A172 (cell line): ENCODE measurements around the gene GPR61. TPM values are rescaled to one million over a fixed set of nuclear protein-coding genes. Genes with fewer than 3 reads are reported as not detected.

Experiments used
- DNase-seq: peaks from one replicate; pipeline ENCODE4 v3.0.0-alpha.2; 2015; ENCODE audit warnings: low spot score
- total RNA-seq: library from RNA; depleted of rRNA; stranded (reverse); fragments of >200 nt; shearing (Covaris generic); gene quantifications from 2 replicates; pipeline ENCODE4 v1.2.3, GENCODE V29; 2014

The GPR61 gene
- total RNA-seq, 1 experiment from 2014 or later = not detected

GRCh38 chr1:109508873-109509175 lies 30.8 kb upstream of the GPR61 start:
- no peak for DNase-seq

DNA sequence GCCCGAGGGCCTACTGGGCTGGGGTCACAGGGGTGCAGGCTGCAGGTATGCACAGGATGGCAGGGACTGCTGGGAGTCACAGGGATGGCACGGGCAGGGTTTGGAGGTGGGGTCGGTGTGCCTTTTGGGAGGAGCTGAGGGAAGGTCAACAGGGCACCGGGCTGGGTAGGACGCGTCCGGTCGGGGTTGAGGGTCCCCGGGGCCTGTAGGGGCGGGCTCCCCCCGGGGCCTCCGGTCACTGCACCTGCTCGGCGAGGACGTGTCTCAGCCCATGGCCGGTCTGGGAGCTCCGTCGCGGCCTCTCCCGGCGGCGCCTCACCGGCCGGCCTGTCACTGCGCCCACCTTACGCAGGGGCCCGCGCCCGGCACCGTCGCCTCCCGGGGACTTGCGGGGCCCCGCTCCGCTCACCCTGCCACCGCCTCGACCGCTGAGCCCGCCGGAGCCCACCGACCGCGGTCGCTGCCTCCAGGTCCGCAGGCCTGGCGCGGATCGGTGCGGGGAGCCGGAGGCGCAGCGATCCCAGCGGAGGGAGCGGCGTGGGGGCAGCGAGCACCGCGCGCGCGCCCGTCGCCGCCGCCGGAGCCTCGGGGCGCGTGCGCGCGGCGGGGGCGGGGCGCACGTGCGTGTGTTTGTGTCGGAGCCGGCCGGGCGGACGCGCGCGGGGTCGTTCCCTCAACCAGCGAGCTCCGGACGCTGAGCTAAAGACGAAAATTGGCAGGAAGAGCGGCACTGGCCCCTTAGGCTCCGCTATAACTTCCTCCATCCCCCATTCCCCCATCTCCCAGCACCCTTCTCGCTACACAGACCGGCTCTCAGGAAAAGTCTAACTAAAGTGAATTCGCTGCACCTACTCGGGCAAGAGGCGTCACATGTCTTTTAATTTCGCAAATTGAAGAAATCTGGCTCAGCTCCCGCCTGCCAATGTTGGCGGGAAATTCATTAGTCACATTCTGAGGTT lies 30.2 kb upstream of the GPR61 start, which contains the start of gene AMIGO1:
Gene AMIGO1, minus strand, starts transcription at position 552 of the 959 bp plus-strand sequence. CDS start 815 bp downstream, outside the sequence.
- DNase-seq = no peak

DNA sequence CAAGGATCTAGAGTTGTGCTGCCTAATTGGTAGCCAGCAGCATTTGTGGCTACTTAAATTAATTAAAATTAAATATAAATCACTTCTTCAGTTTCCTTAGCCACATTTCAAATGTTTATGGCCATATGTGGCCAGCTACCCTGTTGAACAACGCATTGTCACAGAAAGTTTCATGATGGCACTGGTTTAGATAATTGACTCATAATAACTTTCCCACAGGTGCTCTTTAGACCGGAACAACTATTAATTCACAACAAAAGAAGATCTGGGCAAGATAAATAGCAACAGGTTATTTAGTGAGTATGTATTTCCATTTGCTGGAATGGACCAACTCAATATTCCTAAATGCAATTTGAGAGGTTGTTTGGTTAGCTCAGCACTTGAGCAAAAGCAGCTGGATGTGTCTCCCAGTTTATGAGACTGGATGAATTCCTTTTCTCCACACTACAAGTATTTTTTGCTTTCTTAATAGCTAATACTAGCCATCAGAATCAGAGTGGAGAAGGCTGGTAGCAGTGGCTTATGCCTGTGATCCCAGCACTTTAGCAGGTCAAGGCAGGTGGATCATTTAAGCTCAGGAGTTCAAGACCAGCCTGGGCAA lies 26.5 kb upstream of the GPR61 start:
- no peak for DNase-seq

DNA sequence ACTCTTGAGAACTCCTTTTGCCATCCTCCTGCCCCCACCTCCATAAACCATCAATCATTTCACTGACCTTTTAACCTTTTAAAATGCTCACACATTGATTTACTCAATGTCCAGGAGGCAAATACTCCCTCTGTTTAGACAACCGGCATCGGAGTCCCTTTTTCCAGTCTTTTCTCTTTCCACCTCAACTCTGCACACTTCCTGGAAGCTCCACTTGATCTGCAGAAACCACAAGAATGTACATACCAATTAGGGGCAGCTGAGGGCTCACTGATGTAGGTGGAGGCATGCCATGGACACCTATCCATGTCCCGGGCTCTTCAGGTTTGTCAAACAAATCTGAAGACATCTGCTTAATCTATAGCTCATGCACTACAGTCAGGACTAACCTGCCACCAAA lies 24.8 kb upstream of the GPR61 start:
- no peak for DNase-seq

- no peak for DNase-seq
Measured at GRCh38 chr1:109516872-109517271, 22.8 kb upstream of the GPR61 start.

DNA sequence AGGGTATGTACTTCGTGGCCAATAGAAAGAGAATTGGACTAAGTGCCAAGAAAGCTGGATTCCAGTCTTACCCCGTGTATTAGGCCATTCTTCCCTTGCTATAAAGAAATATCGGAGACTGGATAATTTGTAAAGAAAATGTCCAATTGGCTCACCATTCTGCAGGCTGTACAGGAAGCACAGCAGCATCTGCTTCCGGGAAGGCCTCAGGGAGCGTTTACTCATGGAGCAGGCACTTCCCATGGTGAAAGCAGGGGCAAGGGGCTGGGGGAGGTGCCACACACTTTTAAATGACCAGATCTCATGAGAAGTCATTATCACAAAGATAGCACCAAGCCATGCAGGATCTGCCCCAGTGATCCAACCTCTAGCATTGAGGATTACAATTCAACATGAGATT lies 22.3 kb upstream of the GPR61 start:
- no peak for DNase-seq

DNA sequence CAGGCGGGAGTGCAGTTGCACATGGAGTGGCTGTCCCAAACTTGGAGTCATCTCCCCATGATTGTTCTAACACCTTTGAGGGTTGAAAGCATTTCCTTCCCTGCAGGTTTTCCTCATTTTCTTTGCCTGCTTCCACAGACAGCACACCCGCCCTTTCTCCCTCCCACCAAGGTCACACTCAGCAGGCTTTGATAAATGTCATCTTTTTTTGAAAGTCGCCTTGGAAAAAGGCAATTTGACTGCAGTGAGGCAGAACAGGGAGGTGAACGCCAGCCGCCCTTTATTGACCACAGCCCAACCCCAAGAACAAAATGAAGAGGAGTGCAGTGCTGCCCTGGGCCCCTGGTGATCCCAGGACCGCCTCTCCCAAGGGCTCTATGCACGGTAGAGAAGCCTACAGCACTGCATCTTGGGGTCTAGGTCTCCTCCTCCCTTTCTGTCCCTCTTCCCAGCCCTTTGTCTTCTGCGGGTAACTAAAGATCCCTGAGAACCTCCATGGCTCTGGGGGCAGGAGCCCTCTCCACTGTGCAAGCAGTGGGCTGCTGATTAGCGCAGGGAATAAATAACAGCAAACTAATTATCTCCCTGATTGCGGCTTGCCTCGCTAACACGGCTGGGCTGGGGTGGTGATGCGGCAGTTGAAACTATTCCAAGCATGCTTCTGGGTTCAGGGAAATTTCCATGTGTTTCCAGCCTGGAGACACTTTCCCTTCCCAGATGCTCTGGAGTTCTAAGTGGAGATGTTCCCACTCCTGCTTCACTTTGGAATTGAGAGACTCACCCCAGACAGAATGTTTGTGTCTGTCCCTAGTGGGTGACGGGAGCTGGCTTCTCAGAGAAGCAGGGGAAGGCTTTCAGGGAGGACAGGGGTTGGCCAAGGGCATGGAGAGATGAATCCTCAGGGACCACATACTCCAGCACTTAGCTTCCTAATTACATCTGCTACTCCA lies 18.4 kb upstream of the GPR61 start:
- DNase-seq = no peak

- DNase-seq = no peak
Measured at GRCh38 chr1:109522026-109522425, 17.6 kb upstream of the GPR61 start.

- no peak for DNase-seq
Measured at GRCh38 chr1:109523706-109524105, 16.0 kb upstream of the GPR61 start.

DNA sequence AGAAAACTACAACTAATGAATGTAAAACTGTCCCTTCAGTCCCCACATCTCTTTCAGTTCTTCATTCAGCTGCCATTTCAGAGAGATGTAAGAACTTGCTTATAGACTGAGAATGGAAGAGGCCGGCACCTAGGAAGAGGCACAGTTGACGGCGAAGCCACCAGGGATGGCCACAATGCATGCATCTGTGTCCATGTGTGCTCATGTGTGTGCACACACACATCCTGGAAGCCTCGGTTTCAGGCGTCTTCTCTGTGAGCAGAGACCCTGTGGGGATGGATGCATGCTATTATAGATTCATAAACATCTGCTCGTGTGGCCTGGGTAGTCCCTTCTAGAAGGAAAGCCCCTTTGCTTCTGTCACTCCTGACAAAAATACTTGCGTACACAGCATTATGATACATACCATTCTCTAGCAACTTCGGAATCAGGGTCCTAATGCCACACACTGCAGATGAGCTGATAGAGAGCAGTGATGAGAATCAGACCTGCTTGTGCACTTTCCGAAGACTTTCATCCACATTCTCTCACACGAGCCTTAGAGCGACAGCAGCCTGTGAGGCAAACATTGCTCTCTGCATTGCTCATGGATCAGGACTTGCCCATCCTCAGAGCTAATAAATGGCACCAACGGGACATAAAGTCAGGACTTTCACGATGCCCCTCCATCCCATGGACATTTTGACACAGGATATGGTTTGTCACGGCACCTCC lies 12.4 kb upstream of the GPR61 start:
- no peak for DNase-seq

DNA sequence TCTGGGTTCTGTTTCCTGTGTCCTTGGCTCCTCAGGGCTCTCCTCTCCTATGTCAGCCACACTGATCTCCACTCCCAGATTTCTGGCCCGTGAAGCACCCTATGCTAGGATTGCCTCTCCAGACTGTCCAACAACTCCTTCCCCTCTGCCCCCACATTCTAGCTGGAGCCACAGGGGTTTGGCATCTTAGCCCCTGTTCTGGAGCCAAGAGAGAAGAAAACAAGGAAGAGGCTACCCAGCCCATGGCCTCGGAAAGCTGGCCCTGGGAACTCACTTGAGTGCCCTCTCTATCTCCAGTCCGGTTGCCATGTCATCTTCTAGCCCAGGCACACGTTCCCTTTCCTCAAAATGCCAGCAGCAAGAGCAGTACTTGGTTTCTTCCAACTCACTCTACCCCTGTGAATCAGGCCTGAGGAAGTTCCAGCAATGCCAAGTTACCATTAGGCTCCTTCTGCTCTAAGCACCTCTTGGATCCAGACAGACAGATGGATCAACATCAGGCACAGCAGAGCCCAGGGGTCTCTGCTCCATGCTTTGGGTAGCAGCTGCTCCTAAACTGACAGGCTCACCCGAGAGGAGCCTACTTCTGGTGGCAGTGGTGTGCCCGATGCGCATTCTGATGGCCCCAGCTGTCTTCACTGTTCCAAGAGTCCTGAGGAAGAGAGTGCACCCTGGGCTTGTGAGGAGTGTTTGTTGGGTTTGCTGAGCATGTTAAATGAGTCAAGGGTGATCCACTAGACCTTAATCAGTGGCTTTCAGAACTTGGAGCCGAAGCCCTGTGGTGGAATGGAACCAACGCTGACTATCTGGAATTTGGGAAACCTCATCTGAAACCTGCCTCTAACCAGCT lies 11.6 kb upstream of the GPR61 start:
- DNase-seq = no peak

DNA sequence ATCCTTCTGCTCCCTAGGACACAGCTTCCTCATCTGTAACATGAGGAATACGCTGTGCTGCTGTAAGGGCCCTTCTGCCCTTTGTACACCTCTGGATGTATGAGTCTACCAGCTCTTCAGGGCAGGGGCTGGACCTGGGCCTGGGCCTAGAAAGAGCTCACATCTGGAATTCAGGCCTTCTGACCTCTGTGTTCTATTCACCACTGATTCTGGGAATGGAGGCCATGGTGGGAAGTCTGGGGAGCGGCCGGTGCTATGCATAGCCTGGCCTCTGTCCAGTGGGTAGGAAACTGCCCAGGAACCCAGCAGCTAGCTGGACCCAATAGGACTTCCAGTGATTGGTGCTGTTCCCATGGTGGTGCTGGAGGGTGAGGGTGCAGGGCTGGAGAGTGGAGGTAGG lies 11.0 kb upstream of the GPR61 start:
- no peak for DNase-seq

GRCh38 chr1:109529881-109530456 lies 9.7 kb upstream of the GPR61 start:
- no peak for DNase-seq

GRCh38 chr1:109530457-109531087 lies 9.1 kb upstream of the GPR61 start:
- no peak for DNase-seq

- no peak for DNase-seq
Measured at GRCh38 chr1:109531380-109531779, 8.3 kb upstream of the GPR61 start.

GRCh38 chr1:109531826-109532364 lies 7.8 kb upstream of the GPR61 start:
- DNase-seq = no peak

DNA sequence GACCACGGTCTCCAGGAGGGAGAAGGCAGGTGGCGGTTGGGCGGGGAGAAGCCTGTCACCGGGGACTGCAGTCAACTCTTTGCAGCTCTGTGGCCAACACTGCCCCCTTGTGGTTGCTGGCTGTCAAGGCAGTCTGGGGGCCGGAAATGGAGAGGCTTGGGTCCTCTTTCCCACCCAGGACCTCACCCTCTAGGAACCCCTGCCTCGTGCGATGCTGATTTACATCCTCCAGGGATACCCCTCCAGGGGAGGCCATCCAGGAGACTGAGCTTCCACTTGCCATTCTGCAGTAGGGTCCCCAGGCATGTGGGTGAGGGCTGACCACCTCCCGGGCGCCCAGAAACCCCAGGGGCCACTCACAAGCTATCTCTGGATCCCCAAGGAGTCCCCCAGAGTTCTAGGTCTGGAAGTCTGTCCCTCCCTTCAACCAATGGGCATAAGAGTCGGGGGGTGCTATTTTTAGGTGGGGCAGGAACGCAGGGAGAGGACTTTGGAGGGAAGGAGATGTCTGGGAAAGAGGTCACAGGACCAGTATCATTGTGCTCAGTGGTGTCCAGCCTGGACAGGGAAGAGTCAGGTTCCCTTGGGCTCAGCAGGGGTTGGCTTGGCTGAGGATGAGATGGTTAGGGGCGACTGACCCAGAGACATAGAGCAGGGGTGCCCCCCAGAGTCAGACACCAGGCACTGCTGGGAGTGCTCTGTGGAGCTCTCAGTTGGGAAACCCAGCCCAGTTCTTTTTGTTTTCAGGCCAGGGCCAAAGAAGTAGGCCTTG lies 7.1 kb upstream of the GPR61 start:
- DNase-seq = peak; percentile 69

GRCh38 chr1:109534307-109534858 lies 5.3 kb upstream of the GPR61 start:
- no peak for DNase-seq
